ENCODE results near the gene GOLIM4.
"Not testable (repeated sequence)": the region's sequence is repeated elsewhere in the genome, so short reads cannot be mapped to it uniquely, and the experiment has no call there.

The GOLIM4 gene

GRCh38 chr3:168044049-168044448, 51.7 kb downstream of the GOLIM4 start:
- no peak for DNase-seq

- no peak for DNase-seq
These were observed 55.0 kb downstream of the GOLIM4 start for GRCh38 chr3:168040607-168041208.

- DNase-seq = no peak
These were observed 58.7 kb downstream of the GOLIM4 start for GRCh38 chr3:168037020-168037419.

- DNase-seq = no peak
These were observed 59.1 kb downstream of the GOLIM4 start for GRCh38 chr3:168036619-168037018.

- DNase-seq = no peak
These were observed 61.4 kb downstream of the GOLIM4 start for GRCh38 chr3:168034152-168034928.

GRCh38 chr3:168030577-168030976, 65.1 kb downstream of the GOLIM4 start:
- no peak for DNase-seq

GRCh38 chr3:168029705-168030104, 66.0 kb downstream of the GOLIM4 start:
- no peak for DNase-seq

GRCh38 chr3:168028086-168028485, 67.6 kb downstream of the GOLIM4 start:
- no peak for DNase-seq

- DNase-seq = no peak
These were observed 69.0 kb downstream of the GOLIM4 start for GRCh38 chr3:168026764-168027163.

- no peak for DNase-seq
These were observed 70.6 kb downstream of the GOLIM4 start for GRCh38 chr3:168025076-168025475.

- no peak for DNase-seq
These were observed 71.2 kb downstream of the GOLIM4 start for GRCh38 chr3:168024537-168024941.

- DNase-seq = no peak
These were observed 73.8 kb downstream of the GOLIM4 start for GRCh38 chr3:168021737-168022450.

- not testable (repeated sequence) for DNase-seq
These were observed 84.4 kb downstream of the GOLIM4 start for GRCh38 chr3:168011280-168011679.

- DNase-seq = no peak
These were observed 89.1 kb downstream of the GOLIM4 start for GRCh38 chr3:168006584-168006983.

GRCh38 chr3:168003911-168004310, 91.8 kb downstream of the GOLIM4 start:
- DNase-seq = no peak

- no peak for DNase-seq
These were observed 92.8 kb downstream of the GOLIM4 start for GRCh38 chr3:168002786-168003368.

- no peak for DNase-seq
These were observed 94.5 kb downstream of the GOLIM4 start for GRCh38 chr3:168001244-168001643.

GRCh38 chr3:167998253-167998652, 97.5 kb downstream of the GOLIM4 start:
- no peak for DNase-seq

GRCh38 chr3:167996514-167996913, 99.2 kb downstream of the GOLIM4 start:
- no peak for DNase-seq

GRCh38 chr3:167992381-167992780, 103.3 kb downstream of the GOLIM4 start:
- no peak for DNase-seq

GRCh38 chr3:167991213-167991612, 104.5 kb downstream of the GOLIM4 start:
- DNase-seq = no peak

GRCh38 chr3:167989999-167990398, 105.7 kb downstream of the GOLIM4 start:
- no peak for DNase-seq

- no peak for DNase-seq
These were observed 106.7 kb downstream of the GOLIM4 start for GRCh38 chr3:167989066-167989465.

GRCh38 chr3:167983583-167983982, 112.1 kb downstream of the GOLIM4 start:
- no peak for DNase-seq

Data from effector CD8-positive, alpha-beta T cell (primary cell).